NCI-H446 (cell line): Measurements from ENCODE around the gene NUP214.

Experiments
- DNase-seq, 2 experiments: peaks; one replicate each; lab custom pipeline; 2025; lab: John Stamatoyannopoulos, UW

The NUP214 gene

DNA sequence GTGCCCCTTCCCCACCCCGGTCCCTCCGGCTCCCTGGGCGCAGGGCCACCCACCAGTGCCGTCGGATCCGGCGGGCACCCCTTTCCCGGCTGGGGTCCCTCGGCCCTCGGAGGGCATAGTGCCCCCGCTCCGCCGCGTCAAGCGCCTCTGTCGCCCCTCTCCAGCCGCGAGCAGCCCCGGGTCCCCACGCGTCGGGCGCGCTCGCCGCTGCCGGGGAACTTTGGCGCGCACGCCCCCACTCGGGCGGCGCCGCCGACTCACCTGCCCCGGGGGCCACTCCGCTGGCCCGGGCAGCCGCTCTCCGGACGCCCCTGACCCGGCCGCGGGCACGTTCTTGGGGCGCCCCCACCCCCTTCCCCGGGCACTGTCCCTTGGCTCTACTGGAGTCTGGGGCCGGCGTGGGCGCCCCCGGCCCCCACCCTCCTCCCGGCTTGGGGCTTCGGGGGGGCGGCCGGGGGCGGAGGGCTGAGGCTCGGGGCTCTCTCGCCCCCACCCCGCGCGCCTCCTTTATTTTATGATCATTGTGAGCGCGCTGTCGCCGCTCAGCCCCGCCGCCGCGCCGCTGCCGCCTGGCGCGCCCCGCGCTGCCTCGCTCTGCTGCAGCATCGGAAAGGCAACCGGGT lies 152.0 kb downstream of the NUP214 start:
- no peak for DNase-seq

DNA sequence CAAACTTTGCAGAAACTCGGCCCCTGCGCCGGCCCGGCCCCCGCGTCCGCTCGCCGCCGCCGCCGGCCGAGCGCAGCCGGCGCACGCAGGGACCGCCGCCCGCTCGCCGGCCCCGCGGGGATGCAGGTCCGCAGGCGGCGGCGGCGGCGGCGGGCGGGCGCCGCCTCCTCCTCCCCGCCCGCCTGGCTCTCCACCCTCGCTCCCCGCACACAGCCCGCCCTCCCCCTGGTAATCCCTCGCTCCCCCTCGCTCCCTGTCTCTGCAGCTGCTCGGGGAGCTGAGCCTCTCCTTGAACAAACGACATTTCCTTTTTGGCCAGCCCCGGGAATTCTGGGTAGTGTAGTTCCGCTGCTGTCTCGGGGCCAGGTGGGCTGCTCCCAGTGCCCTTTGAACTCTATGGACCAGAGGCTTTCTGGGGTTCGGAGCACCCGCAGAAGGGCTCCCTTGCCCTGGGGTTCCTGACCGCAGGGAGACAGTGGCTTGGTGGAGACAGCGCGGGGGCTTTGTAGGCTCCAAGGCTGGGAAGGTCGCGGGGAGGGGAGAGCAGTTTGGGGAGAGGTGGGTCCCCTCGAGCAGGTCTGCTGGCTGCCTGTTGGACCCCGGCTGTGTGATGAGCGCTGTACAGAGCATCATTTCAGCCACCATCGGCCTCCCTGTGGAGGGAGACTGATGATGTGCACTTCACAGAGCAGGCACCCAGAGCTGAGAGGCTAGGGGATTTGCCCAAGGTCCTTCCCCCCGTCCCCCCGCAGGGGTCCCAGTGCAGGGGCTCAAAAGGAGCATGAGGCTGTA lies 152.7 kb downstream of the NUP214 start:
- peak; percentile 34 to 78 for DNase-seq

DNA sequence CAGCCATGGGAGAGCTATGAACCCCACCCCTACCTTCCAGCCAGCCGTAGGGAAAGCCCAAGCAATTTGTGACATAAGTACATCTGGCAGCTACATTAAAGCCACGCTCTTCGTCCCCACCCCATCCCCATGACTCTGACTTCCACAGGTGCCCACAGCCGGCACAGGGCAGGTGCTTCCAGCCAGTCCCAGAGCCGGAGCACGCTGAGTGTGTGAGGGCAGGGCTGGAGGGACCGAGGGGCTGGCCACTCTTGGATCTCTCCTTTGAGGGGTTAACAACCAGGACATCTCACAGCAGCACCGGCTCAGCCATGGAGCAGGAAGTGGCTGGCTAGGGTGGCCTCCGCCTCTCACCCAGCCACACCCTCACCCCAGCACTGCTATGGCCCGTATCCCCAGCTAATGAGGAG lies 153.3 kb downstream of the NUP214 start:
- no peak for DNase-seq

- no peak for DNase-seq
These were observed 153.9 kb downstream of the NUP214 start for GRCh38 chr9:131279196-131279862.

DNA sequence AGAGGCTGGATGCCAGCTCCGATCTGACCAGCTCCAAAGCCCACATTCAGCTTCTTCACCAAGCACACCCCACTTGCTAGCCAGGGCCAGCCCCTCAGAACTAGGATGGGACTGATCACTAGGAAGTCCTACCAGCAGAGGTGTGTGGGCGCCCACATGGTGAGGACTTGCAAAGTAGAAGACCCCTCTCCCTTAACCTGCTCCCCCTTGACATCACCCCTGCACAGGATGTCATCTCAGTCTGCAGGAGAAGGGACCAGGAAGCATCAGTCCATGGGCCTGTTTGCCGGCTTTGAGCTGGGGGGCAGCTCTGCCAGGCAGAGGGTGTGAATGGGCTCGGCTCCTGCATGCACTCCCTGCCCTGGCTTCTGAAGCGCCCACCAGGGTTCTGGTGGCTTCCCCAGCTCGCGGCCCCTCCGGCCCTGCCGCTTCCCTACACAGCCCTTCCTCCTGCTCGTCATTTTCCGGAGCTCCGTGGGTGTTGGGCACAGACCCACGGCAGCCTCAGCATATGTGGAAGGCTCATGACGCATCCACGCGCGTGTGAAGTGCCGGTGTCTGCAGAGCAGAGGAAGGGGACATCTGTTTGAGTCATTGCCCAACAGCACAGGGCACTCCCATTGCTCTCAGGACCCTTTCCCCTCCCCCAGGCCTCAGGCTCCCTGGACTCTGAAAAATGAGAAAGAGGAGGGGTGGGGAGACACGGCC lies 154.6 kb downstream of the NUP214 start:
- no peak for DNase-seq

- no peak for DNase-seq
These were observed 155.3 kb downstream of the NUP214 start for GRCh38 chr9:131280660-131281059.

DNA sequence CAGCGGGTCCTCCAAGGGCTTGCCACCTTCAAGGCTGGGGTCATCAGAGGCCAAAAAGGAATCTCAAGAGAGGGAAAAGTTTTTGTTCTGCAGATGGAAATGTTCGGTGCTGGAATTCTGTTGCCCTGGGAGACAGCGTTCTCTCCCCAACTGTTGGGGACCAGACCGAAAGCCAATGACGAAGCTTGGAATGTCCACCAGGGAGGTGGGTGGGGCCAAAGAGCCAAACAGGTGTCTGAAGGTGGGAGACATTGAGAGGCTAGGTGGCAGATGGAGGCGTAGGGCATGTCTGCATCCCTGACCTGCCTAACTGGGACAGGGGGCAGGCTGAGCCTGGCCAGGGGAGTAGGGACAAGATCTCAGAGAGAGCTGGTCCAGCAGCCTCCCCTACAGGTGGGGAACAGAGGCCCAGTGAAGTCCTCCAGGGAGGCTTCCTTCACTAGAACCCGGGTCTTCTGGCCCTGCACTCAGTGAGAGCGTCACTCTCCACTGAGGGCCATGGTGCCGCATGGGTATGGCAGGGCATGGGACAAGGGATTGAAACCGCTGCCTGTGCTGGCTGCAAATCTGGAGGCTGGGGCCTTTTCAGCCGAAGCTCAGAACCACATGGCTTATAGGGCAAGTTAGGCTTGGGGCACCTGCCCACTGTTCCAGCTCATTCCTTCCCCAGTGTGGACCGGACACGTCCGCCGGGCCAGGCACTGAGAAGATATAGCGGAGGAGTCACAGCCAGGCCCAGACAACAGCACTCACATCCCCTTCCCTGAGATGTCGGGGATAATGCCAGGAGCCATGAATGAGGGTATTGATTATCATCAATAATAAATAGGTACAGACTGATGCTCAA lies 156.0 kb downstream of the NUP214 start:
- DNase-seq: no peak

- DNase-seq: no peak
These were observed 156.8 kb downstream of the NUP214 start for GRCh38 chr9:131282175-131282574.

DNA sequence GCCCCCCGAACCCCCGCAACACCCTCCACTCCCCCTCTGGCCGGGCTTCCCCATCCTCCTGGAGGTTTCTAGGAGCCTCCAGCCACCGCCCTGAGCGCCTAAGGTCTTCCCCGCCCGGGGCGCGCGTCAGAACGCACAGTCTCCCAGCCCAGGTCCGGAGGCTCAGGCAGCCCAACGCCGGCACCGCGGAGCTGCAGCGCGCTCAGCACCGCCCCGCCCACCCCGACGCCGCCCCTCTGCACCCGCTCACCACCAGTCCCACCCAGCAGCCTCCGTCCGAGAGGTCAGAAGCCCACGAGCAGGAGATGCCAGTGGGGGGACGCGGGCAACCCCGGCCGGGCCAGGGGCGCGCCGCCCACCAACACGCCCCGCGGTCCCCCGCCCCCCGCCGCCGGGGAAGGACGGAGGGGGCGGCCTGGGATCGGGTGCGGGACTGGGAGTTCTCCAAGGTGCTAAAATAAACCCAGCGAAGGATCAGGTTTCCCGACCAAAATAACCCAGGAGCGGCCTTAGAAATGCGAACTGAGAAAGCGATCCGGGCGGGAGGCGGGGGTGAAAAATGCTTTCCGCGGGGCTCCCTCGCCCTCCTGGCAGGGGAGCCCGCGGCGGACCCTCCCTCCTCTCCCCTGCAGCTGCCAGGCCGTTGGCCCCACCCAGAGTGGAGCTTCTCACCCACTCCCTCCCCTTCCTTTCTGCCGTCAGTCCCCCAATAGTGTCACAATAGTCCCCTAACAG lies 157.5 kb downstream of the NUP214 start:
- DNase-seq: no peak
